Naive thymus-derived CD8-positive, alpha-beta T cell (primary cell): Measurements from ENCODE around the gene KISS1R. TPM values are rescaled to one million over a fixed set of nuclear protein-coding genes. Genes with fewer than 3 reads are reported as not detected.
"Not testable (repeated sequence)": the region's sequence is repeated elsewhere in the genome, so short reads cannot be mapped to it uniquely, and the experiment has no call there.

Source experiments
- ATAC-seq, 2 donors: fragments of 150-1000 bp; cut with Tn5 transposase in 1 of 2; sonication (Bioruptor Pico), chemical (Tn5 transposase) in 1 of 2; 1 replicate in 1 of 2; 2 replicates in 1 of 2; pipeline ENCODE4 v1.10.0; 2021; ENCODE audit warnings: mild to moderate bottlenecking in 2 of 2, moderate library complexity in 2 of 2
- POLR2A ChIA-PET: fragments of 350-600 bp; sonication (Branson Sonifier 250); formaldehyde crosslinking; loops from one replicate; lab custom pipeline; 2021; ENCODE audit warnings: antibody characterized with exemption; lab: Charles Lee
- DNase-seq, 10 donors: peaks; one replicate each; pipeline versions ENCODE4 v3.0.0 to v3.0.0-alpha.2; 2020 to 2022
- H3K27ac Mint-ChIP-seq, 10 donors: one replicate each; pipeline ENCODE4 v1.8.0; 2020 to 2022; ENCODE audit warnings: mild to moderate bottlenecking in 10 of 10, mixed read lengths in 10 of 10, moderate library complexity in 4 of 10, inconsistent platforms in 1 of 10
- H3K27me3 Mint-ChIP-seq, 5 donors: one replicate each; pipeline ENCODE4 v1.8.0; 2021 to 2022; ENCODE audit warnings: mixed read lengths in 5 of 5
- H3K36me3 Mint-ChIP-seq, 3 donors: one replicate each; pipeline ENCODE4 v1.8.0; 2020 to 2022; ENCODE audit warnings: mixed read lengths in 3 of 3, mild to moderate bottlenecking in 2 of 3, inconsistent platforms in 1 of 3
- H3K4me1 Mint-ChIP-seq, 4 donors: one replicate each; pipeline ENCODE4 v1.8.0; 2021 to 2022; ENCODE audit warnings: mixed read lengths in 4 of 4
- H3K4me3 Mint-ChIP-seq, 10 donors: one replicate each; pipeline ENCODE4 v1.8.0; 2020 to 2022; ENCODE audit warnings: mild to moderate bottlenecking in 10 of 10, mixed read lengths in 10 of 10, moderate library complexity in 6 of 10, inconsistent platforms in 1 of 10
- H3K9me3 Mint-ChIP-seq, 9 donors: one replicate each; pipeline ENCODE4 v1.8.0; 2020 to 2022; ENCODE audit warnings: mixed read lengths in 9 of 9, mild to moderate bottlenecking in 3 of 9, inconsistent platforms in 1 of 9, moderate library complexity in 1 of 9
- polyA plus RNA-seq, 3 donors: library from polyadenylated mRNA; unstranded; fragments of 300-500 nt; fragmentation: Illumina TruSeq; gene quantifications; one replicate each; pipeline ENCODE4 v1.2.3, GENCODE V29; 2021
- total RNA-seq, 8 experiments: library from RNA in 2 of 8; stranded (reverse) in 2 of 8; gene quantifications; one replicate each; pipeline ENCODE4 v1.2.3 and lab custom pipeline; 2021 to 2026

Gene KISS1R
- total and polyA plus RNA-seq, 5 experiments from 2014 or later, result 0.18 to 2.6 (median 0.58) TPM

- ATAC-seq, result no peak
Measured at GRCh38 chr19:884420-885211, 32.5 kb upstream of the KISS1R start.

GRCh38 chr19:885536-886224, 31.5 kb upstream of the KISS1R start:
- Mint-ChIP-seq H3K4me3 (no peak overlapping the region), H3K27ac (no peak overlapping the region), H3K9me3 (no peaks in the 10 kb centered on the region), H3K36me3 (peaks cover 0 to 34% (median 2%) of the 10 kb centered on the region in 3 donors), H3K4me1 (peaks cover 0 to 25% (median 5%) of the 10 kb centered on the region in 4 donors), H3K27me3 (no peaks in the 10 kb centered on the region)
- POLR2A ChIA-PET, result no interaction called here
- DNase-seq, result no peak
- no peak for ATAC-seq

More at GRCh38 chr19:884420-885211, 32.5 kb upstream of the KISS1R start:
- Mint-ChIP-seq H3K27ac (no peak overlapping the region), H3K9me3 (no peaks in the 10 kb centered on the region), H3K36me3 (peaks cover 0 to 37% (median 2%) of the 10 kb centered on the region in 3 donors), H3K4me1 (peaks cover 0 to 20% (median 2%) of the 10 kb centered on the region in 4 donors), H3K4me3 (no peak overlapping the region), H3K27me3 (no peaks in the 10 kb centered on the region)
- POLR2A ChIA-PET, result no interaction called here
- DNase-seq, result no peak

- Mint-ChIP-seq H3K27me3 (no peaks in the 10 kb centered on the region), H3K9me3 (no peaks in the 10 kb centered on the region), H3K36me3 (peaks cover 0 to 28% (median 2%) of the 10 kb centered on the region in 3 donors), H3K4me3 (peak overlapping the region in 2 of 10 donors; percentile 14 to 45), H3K27ac (peak overlapping the region in 3 of 10 donors; percentile 81 to 96 (median 89)), H3K4me1 (peaks cover 4 to 31% (median 14%) of the 10 kb centered on the region in 4 donors)
- ATAC-seq (no peak), DNase-seq (no peak)
- POLR2A ChIA-PET, result interaction anchor here (1.1 to 14.3 kb wide), 4 partner anchors 10 to 30 kb away, joined by 3 to 376 read pairs (median 4); partner anchors contain the start of gene KISS1R
Measured at GRCh38 chr19:887072-887471, 30.1 kb upstream of the KISS1R start.

- Mint-ChIP-seq H3K4me3 (peak overlapping the region in 2 of 10 donors; percentile 1 to 74), H3K27me3 (no peaks in the 10 kb centered on the region), H3K9me3 (no peaks in the 10 kb centered on the region), H3K36me3 (peaks cover 0 to 26% (median 2%) of the 10 kb centered on the region in 3 donors), H3K4me1 (peaks cover 2 to 32% (median 17%) of the 10 kb centered on the region in 4 donors), H3K27ac (peak overlapping the region in 3 of 10 donors; percentile 81 to 96 (median 89))
- POLR2A ChIA-PET, result interaction anchor here (0.6 to 14.3 kb wide), 6 partner anchors 9 to 1197 kb away, joined by 3 to 376 read pairs (median 4); partner anchors contain the start of gene KISS1R
- DNase-seq, result no peak
- no peak for ATAC-seq
Measured at GRCh38 chr19:887599-887998, 29.5 kb upstream of the KISS1R start.

GRCh38 chr19:888581-889385, 28.4 kb upstream of the KISS1R start:
- Mint-ChIP-seq H3K4me3 (peak overlapping the region in 6 of 10 donors; percentile 20 to 74 (median 53)), H3K9me3 (no peaks in the 10 kb centered on the region), H3K4me1 (peaks cover 6 to 39% (median 26%) of the 10 kb centered on the region in 4 donors), H3K27ac (peak overlapping the region in 7 of 10 donors; percentile 18 to 96 (median 84)), H3K27me3 (peaks cover 0 to 3% (median 0%) of the 10 kb centered on the region in 5 donors), H3K36me3 (peaks cover 0 to 22% (median 3%) of the 10 kb centered on the region in 3 donors)
- peak in 1 of 2 donors; percentile 48 for ATAC-seq
- peak in 3 of 10 donors; percentile 42 to 75 (median 58) for DNase-seq
- POLR2A ChIA-PET, result interaction anchor here (0.6 to 14.3 kb wide), 10 partner anchors 10 to 187 kb away, joined by 3 to 376 read pairs (median 4); partner anchors contain the start of gene KISS1R

- POLR2A ChIA-PET, result interaction anchor here (0.8 to 14.3 kb wide), 5 partner anchors 16 to 29 kb away, joined by 4 to 376 read pairs (median 5); partner anchors contain the start of gene KISS1R
Measured at GRCh38 chr19:889662-890295, 27.4 kb upstream of the KISS1R start.

GRCh38 chr19:890831-891230, 26.3 kb upstream of the KISS1R start:
- H3K4me1 Mint-ChIP-seq, result peaks cover 6 to 45% (median 32%) of the 10 kb centered on the region in 4 donors
- DNase-seq, result no peak
- peak overlapping the region in 7 of 10 donors; percentile 15 to 79 (median 48) for H3K27ac Mint-ChIP-seq
- no peak for ATAC-seq
- peaks cover 0 to 19% (median 2%) of the 10 kb centered on the region in 3 donors for H3K36me3 Mint-ChIP-seq
- POLR2A ChIA-PET, result interaction anchor here (0.9 to 14.3 kb wide), 4 partner anchors 15 to 27 kb away, joined by 3 to 376 read pairs (median 4); partner anchors contain the start of gene KISS1R
- H3K9me3 Mint-ChIP-seq, result no peaks in the 10 kb centered on the region
- H3K4me3 Mint-ChIP-seq, result peak overlapping the region; percentile 33 to 84 (median 70)
- H3K27me3 Mint-ChIP-seq, result peaks cover 0 to 3% (median 0%) of the 10 kb centered on the region in 5 donors

More at GRCh38 chr19:889662-890295, 27.4 kb upstream of the KISS1R start:
- peak overlapping the region in 6 of 10 donors; percentile 6 to 73 (median 25) for H3K4me3 Mint-ChIP-seq
- peak overlapping the region in 6 of 10 donors; percentile 17 to 89 (median 69) for H3K27ac Mint-ChIP-seq
- no peaks in the 10 kb centered on the region for H3K9me3 Mint-ChIP-seq
- peaks cover 0 to 22% (median 3%) of the 10 kb centered on the region in 3 donors for H3K36me3 Mint-ChIP-seq
- ATAC-seq, result no peak
- H3K27me3 Mint-ChIP-seq, result peaks cover 0 to 3% (median 0%) of the 10 kb centered on the region in 5 donors
- peaks cover 6 to 42% (median 30%) of the 10 kb centered on the region in 4 donors for H3K4me1 Mint-ChIP-seq
- DNase-seq, result no peak

- not testable (repeated sequence) for H3K9me3 Mint-ChIP-seq, ATAC-seq, DNase-seq, H3K27me3 Mint-ChIP-seq
- POLR2A ChIA-PET, result interaction anchor here (0.9 to 14.3 kb wide), 11 partner anchors 9 to 378 kb away, joined by 3 to 376 read pairs (median 12); partner anchors contain the start of genes CIRBP, KISS1R and WDR18
- peak overlapping the region; percentile 37 to 99 (median 76) for H3K27ac Mint-ChIP-seq
- H3K36me3 Mint-ChIP-seq, result peaks cover 0 to 22% (median 2%) of the 10 kb centered on the region in 3 donors
- peaks cover 6 to 45% (median 32%) of the 10 kb centered on the region in 4 donors for H3K4me1 Mint-ChIP-seq
- peak overlapping the region; percentile 44 to 91 (median 80) for H3K4me3 Mint-ChIP-seq
Measured at GRCh38 chr19:891421-892200, 25.5 kb upstream of the KISS1R start.

- no peaks in the 10 kb centered on the region for H3K9me3 Mint-ChIP-seq
- peaks cover 0 to 25% (median 6%) of the 10 kb centered on the region in 3 donors for H3K36me3 Mint-ChIP-seq
- ATAC-seq (peak in 1 of 2 donors; percentile 22), DNase-seq (peak in 1 of 10 donors; percentile 53)
- POLR2A ChIA-PET, result interaction anchor here (0.6 to 14.3 kb wide), 20 partner anchors 10 to 377 kb away, joined by 3 to 376 read pairs (median 7); partner anchors contain the start of genes ARHGAP45, CIRBP, KISS1R and R3HDM4
- peaks cover 6 to 41% (median 32%) of the 10 kb centered on the region in 4 donors for H3K4me1 Mint-ChIP-seq
- H3K4me3 Mint-ChIP-seq, result peak overlapping the region; percentile 73 to 91 (median 80)
- H3K27ac Mint-ChIP-seq, result peak overlapping the region; percentile 59 to 99 (median 80)
- H3K27me3 Mint-ChIP-seq, result peaks cover 0 to 3% (median 0%) of the 10 kb centered on the region in 5 donors
Measured at GRCh38 chr19:892243-892893, 24.8 kb upstream of the KISS1R start.
